ENCODE measurements around the gene C10orf120. TPM values are rescaled to one million over a fixed set of nuclear protein-coding genes. Genes with fewer than 3 reads are reported as not detected.

The C10orf120 gene
- total and polyA plus RNA-seq, 2 experiments from 2014 or later, result not detected

DNA sequence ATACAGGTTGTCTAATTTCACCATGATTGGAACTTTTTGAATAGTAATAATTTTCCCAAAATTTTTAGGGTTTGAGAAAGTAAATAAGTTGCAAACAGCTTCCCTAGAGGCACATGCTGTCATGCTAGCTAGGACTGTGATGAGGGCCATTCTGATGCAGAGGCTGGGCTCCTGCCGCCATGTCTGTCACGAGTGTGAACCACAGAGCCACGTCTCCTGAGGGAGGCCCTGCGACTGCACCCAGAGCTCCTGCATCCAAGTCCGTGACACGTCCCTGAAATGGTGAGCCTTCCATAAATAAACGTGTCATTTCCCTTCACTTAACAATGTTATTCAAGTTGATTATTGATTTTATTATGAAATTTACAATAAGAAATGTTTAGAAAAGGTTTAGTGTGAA lies 40.0 kb downstream of the C10orf120 start (continued):
- TF ChIP-seq, protein P1, sequence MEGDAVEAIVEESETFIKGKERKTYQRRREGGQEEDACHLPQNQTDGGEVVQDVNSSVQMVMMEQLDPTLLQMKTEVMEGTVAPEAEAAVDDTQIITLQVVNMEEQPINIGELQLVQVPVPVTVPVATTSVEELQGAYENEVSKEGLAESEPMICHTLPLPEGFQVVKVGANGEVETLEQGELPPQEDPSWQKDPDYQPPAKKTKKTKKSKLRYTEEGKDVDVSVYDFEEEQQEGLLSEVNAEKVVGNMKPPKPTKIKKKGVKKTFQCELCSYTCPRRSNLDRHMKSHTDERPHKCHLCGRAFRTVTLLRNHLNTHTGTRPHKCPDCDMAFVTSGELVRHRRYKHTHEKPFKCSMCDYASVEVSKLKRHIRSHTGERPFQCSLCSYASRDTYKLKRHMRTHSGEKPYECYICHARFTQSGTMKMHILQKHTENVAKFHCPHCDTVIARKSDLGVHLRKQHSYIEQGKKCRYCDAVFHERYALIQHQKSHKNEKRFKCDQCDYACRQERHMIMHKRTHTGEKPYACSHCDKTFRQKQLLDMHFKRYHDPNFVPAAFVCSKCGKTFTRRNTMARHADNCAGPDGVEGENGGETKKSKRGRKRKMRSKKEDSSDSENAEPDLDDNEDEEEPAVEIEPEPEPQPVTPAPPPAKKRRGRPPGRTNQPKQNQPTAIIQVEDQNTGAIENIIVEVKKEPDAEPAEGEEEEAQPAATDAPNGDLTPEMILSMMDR (conservative IDR thresholded peaks at IDR 0.05; ENCODE audit: low read depth in 2 of 2), result no peak
- TF ChIP-seq CREB1 (CRISPR knock-in tag; IDR thresholded peaks at IDR 0.05; ENCODE audit: low read depth) (no peak), JUNB (IDR thresholded peaks at IDR 0.05; ENCODE audit: unreplicated experiment) (no peak), ZNF114 (CRISPR knock-in tag; IDR thresholded peaks at IDR 0.05) (no peak)

DNA sequence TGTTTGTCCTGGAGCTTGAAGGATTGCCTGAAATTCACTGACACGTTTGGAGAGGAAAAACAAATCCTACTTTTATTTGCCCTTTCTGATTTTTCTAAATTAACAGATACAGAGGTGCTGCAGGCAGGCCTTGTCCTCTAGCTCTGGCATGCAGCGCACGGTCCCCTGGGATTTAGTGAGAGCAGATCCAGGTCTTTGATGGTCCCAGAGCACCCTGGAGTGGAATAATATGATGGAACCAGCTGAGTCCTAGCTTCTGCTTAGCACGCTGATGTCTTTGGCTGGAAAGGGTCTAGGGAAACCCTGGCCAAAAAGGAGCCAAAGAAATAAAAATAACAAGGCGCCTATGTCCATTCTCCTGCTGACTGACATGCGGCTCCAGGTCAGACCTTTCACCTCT lies 40.5 kb downstream of the C10orf120 start:
- no peak overlapping the region for H3K4me2 ChIP-seq
- DNase-seq (ENCODE audit: low spot score) (no peak), ATAC-seq (no peak)
- H3K27ac ChIP-seq (ENCODE audit: low read depth), result no peak overlapping the region
- TF ChIP-seq EZH2 (IDR thresholded peaks at IDR 0.05; ENCODE audit: low read depth, unreplicated experiment) (no peak), ZNF114 (CRISPR knock-in tag; IDR thresholded peaks at IDR 0.05) (no peak), ZNF331 (CRISPR knock-in tag; IDR thresholded peaks at IDR 0.05; ENCODE audit: low read depth) (no peak), POLR2AphosphoS5 (IDR thresholded peaks at IDR 0.05; ENCODE audit: low read depth) (no peak), EZH2phosphoT487 (IDR thresholded peaks at IDR 0.05; ENCODE audit: unreplicated experiment) (no peak), JUNB (IDR thresholded peaks at IDR 0.05; ENCODE audit: unreplicated experiment) (no peak), NANOG (IDR thresholded peaks at IDR 0.05; ENCODE audit: borderline replicate concordance) (no peak)
- TF ChIP-seq, protein P2, sequence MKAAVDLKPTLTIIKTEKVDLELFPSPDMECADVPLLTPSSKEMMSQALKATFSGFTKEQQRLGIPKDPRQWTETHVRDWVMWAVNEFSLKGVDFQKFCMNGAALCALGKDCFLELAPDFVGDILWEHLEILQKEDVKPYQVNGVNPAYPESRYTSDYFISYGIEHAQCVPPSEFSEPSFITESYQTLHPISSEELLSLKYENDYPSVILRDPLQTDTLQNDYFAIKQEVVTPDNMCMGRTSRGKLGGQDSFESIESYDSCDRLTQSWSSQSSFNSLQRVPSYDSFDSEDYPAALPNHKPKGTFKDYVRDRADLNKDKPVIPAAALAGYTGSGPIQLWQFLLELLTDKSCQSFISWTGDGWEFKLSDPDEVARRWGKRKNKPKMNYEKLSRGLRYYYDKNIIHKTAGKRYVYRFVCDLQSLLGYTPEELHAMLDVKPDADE (IDR thresholded peaks at IDR 0.05), result no peak
- TF ChIP-seq, protein P3, sequence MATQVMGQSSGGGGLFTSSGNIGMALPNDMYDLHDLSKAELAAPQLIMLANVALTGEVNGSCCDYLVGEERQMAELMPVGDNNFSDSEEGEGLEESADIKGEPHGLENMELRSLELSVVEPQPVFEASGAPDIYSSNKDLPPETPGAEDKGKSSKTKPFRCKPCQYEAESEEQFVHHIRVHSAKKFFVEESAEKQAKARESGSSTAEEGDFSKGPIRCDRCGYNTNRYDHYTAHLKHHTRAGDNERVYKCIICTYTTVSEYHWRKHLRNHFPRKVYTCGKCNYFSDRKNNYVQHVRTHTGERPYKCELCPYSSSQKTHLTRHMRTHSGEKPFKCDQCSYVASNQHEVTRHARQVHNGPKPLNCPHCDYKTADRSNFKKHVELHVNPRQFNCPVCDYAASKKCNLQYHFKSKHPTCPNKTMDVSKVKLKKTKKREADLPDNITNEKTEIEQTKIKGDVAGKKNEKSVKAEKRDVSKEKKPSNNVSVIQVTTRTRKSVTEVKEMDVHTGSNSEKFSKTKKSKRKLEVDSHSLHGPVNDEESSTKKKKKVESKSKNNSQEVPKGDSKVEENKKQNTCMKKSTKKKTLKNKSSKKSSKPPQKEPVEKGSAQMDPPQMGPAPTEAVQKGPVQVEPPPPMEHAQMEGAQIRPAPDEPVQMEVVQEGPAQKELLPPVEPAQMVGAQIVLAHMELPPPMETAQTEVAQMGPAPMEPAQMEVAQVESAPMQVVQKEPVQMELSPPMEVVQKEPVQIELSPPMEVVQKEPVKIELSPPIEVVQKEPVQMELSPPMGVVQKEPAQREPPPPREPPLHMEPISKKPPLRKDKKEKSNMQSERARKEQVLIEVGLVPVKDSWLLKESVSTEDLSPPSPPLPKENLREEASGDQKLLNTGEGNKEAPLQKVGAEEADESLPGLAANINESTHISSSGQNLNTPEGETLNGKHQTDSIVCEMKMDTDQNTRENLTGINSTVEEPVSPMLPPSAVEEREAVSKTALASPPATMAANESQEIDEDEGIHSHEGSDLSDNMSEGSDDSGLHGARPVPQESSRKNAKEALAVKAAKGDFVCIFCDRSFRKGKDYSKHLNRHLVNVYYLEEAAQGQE (IDR thresholded peaks at IDR 0.05; ENCODE audit: unreplicated experiment), result no peak
- no peaks in the 10 kb centered on the region for H3K36me3 ChIP-seq (ENCODE audit: insufficient read depth)
- H3K27me3 ChIP-seq (ENCODE audit: insufficient read depth), result no peaks in the 10 kb centered on the region
- H3K36me3 Mint-ChIP-seq (ENCODE audit: low read depth), result no peaks in the 10 kb centered on the region
- no peaks in the 10 kb centered on the region for H3F3A ChIP-seq (replicated peaks; ENCODE audit: low read depth)
- no peak overlapping the region for H3K4me3 ChIP-seq
- H3K9me2 ChIP-seq (ENCODE audit: insufficient read depth), result peaks cover 23% of the 10 kb centered on the region; the same call in 1 of the 2 replicates
- no peaks in the 10 kb centered on the region for H4K20me1 ChIP-seq (replicated peaks; ENCODE audit: insufficient read depth)
- no peaks in the 10 kb centered on the region for H3K9me3 Mint-ChIP-seq
- H2AFZ ChIP-seq, result no peak overlapping the region
- peaks cover 3% of the 10 kb centered on the region; the same call in 1 of the 3 replicates for H3K4me1 Mint-ChIP-seq
- no peaks in the 10 kb centered on the region for H3K4me1 ChIP-seq (ENCODE audit: insufficient read depth)
- H3K4me3 Mint-ChIP-seq, result no peak overlapping the region
- no peak overlapping the region for H3K27ac Mint-ChIP-seq
- H3K79me2 ChIP-seq (replicated peaks; ENCODE audit: insufficient read depth), result no peaks in the 10 kb centered on the region
- no peaks in the 10 kb centered on the region for H3K27me3 Mint-ChIP-seq (ENCODE audit: insufficient read depth, low read depth, poor library complexity)

Measured in GM23338 (cell line).